ENCODE measurements around the gene NHP2. TPM values are rescaled to one million over a fixed set of nuclear protein-coding genes. Genes with fewer than 3 reads are reported as not detected.
A peak's percentile ranks its signal among the peaks of the same experiment; 100 is the strongest.

NHP2 gene
- total RNA-seq, 4 donors from 2014 or later, result 49.5 to 75.9 (median 62.0) TPM

DNA sequence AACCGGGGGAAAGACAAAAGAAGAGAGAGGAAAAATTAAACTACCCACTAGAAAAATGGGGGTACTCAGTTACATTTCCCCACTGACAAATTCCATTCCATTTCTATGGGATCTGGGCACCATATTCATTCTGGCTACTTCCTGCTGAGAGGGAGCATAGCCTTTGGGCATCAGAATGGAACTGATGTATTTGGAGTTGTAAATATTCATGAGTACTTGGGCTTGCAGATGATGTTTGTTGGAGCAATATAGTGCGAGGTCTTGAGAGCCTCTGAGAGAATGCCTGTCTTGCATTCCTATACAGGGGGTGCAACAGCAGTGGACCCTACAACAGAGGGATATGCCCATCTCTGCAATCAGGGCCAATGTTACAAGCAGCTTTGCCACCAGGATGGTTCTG, 16.8 kb upstream of the NHP2 start:
- no peak overlapping the region for H3K4me3 ChIP-seq
- H3K36me3 ChIP-seq, result no peaks in the 10 kb centered on the region
- TF ChIP-seq, protein P1, sequence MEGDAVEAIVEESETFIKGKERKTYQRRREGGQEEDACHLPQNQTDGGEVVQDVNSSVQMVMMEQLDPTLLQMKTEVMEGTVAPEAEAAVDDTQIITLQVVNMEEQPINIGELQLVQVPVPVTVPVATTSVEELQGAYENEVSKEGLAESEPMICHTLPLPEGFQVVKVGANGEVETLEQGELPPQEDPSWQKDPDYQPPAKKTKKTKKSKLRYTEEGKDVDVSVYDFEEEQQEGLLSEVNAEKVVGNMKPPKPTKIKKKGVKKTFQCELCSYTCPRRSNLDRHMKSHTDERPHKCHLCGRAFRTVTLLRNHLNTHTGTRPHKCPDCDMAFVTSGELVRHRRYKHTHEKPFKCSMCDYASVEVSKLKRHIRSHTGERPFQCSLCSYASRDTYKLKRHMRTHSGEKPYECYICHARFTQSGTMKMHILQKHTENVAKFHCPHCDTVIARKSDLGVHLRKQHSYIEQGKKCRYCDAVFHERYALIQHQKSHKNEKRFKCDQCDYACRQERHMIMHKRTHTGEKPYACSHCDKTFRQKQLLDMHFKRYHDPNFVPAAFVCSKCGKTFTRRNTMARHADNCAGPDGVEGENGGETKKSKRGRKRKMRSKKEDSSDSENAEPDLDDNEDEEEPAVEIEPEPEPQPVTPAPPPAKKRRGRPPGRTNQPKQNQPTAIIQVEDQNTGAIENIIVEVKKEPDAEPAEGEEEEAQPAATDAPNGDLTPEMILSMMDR (IDR thresholded peaks at IDR 0.05), result no peak
- no peak for TF ChIP-seq POLR2A (IDR thresholded peaks at IDR 0.05)
- no peaks in the 10 kb centered on the region for H3K4me1 ChIP-seq
- H3K27ac ChIP-seq, result no peak overlapping the region
- DNase-seq, result no peak
- no peaks in the 10 kb centered on the region for H3K27me3 ChIP-seq
- H3K9me3 ChIP-seq, result no peaks in the 10 kb centered on the region

DNA sequence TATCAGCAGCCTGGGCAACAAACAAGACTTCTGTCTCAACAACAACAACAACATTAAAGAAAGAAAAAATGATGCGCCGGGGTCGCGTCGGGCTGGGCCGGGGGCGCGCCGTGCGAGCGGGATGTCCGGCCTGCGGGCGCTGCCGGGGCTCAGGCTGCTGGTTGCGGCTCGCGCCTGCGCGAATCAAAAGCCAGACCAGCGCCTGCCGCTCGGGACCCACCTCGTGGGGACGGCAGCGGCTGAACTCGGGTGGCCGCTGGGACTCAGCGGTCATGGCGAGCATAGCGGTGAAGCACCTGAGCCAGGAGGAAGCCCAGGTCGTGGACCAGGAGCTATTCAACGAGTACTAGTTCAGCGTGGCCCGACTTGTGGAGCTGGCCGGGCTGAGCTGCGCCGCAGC, 11.9 kb upstream of the NHP2 start:
- H3K27ac ChIP-seq, result no peak overlapping the region
- no peaks in the 10 kb centered on the region for H3K9me3 ChIP-seq
- DNase-seq, result no peak
- TF ChIP-seq, protein P1 (IDR thresholded peaks at IDR 0.05), result no peak
- no peak for TF ChIP-seq POLR2A (IDR thresholded peaks at IDR 0.05)
- peaks cover 0 to 6% (median 2%) of the 10 kb centered on the region in 4 donors for H3K4me1 ChIP-seq
- H3K36me3 ChIP-seq, result no peaks in the 10 kb centered on the region
- H3K4me3 ChIP-seq, result no peak overlapping the region
- H3K27me3 ChIP-seq, result no peaks in the 10 kb centered on the region

DNA sequence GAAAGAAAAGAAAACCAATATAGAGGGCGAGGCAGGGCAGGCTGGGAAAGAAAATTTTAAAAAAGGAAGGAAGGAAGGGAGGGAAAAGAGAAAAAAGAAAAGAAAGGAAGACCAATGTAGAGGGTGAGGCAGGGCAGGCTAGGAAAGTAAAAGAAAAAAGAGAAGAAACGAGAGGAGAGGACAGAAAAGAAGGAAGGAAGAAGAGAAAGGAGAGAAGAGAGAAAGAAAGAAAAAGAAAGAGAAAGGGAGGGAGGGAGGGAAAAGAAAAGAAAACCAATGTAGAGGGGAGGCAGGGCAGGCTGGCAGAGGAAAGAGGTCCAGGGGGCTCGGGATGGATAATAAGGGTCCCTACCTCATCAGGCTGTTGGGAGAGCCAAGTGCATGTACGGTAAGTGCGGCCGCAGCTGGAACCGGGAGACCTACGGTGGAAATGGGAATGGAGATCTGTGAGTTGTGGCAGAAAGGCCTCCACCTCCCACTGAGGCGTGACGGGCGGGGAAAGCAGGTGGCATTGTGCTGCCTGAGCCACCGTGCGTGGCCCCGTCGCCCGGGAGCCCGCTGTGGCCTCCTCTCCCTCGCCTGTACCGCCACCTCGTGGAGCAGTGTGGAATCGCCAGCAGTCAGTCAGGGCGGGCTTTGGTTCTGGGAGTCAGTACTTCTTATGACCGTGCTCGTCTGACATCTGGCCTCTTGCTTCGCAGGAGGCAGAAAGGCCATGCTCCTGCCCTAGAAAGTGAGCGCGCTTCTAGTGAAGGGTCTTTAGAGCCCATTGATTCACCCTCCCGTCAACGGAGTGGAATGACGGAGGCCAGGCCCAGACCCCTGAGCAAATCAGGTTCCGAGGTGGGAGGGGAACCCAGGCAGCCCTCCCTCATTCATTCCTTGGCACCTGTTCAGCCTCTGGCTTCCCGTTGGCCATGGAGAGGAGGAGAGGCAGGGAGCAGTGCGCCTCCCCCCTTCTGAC, 10.4 kb upstream of the NHP2 start:
- no peak for TF ChIP-seq POLR2A (IDR thresholded peaks at IDR 0.05)
- TF ChIP-seq, protein P1 (IDR thresholded peaks at IDR 0.05), result peak; percentile 93 to 99 (median 98)
- Histone ChIP-seq H3K4me3 (peak overlapping the region in 2 of 4 donors; percentile 15 to 28), H3K4me1 (peaks cover 0 to 6% (median 2%) of the 10 kb centered on the region in 4 donors)

DNA sequence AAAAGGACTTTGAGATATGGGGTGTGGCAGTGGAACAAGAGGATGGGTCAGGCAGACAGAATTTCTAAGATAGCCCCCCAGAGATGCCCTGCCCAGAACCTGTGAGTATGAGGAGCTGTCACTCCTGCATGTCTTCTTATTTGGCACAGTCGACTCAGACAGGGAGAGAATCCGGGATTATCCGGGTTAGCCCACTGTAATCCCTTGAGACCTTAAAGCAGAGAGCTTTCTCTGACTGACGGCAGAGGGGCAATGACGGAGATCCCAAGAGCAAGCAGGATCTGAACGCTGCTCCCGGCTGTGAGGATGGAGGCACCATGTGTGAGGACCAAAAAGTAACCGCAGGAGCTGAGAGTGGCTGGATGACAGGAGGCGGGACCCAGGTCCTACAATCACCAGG, 8.8 kb upstream of the NHP2 start:
- H3K4me1 ChIP-seq, result peaks cover 0 to 6% (median 2%) of the 10 kb centered on the region in 4 donors
- no peaks in the 10 kb centered on the region for H3K9me3 ChIP-seq
- no peak overlapping the region for H3K4me3 ChIP-seq
- no peaks in the 10 kb centered on the region for H3K27me3 ChIP-seq
- DNase-seq, result no peak
- H3K36me3 ChIP-seq, result no peaks in the 10 kb centered on the region
- no peak for TF ChIP-seq POLR2A (IDR thresholded peaks at IDR 0.05)
- TF ChIP-seq, protein P1 (IDR thresholded peaks at IDR 0.05), result no peak
- no peak overlapping the region for H3K27ac ChIP-seq

More for the DNA sequence above, 10.4 kb upstream of the NHP2 start:
- no peaks in the 10 kb centered on the region for H3K27me3 ChIP-seq
- no peaks in the 10 kb centered on the region for H3K36me3 ChIP-seq
- no peaks in the 10 kb centered on the region for H3K9me3 ChIP-seq
- no peak overlapping the region for H3K27ac ChIP-seq
- peak; percentile 89 to 94 (median 93) for DNase-seq

DNA sequence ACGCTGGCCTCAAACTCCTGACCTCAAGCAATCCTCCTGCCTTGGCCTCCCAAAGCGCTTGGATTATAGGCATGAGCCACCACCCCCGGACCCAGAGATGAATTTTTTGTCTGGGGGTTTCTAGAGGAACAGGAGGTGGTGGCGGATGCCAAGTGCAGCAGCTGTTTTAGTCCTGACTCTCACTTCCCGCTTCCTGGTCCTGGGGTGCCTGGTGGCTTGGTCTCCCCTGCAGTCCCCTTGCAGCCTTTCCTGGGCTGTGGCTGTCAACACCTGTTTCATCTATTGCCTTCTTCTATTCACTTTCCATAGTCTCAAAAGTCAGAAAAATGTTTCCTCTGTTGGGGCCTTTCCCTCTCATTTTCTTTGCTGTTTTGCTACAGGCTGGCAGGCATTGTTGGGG, 6.5 kb upstream of the NHP2 start:
- Histone ChIP-seq H3K36me3 (no peaks in the 10 kb centered on the region), H3K9me3 (no peaks in the 10 kb centered on the region), H3K4me1 (peaks cover 0 to 6% (median 2%) of the 10 kb centered on the region in 4 donors), H3K27ac (no peak overlapping the region), H3K27me3 (no peaks in the 10 kb centered on the region), H3K4me3 (no peak overlapping the region)
- DNase-seq, result no peak
- no peak for TF ChIP-seq POLR2A (IDR thresholded peaks at IDR 0.05)
- TF ChIP-seq, protein P1 (IDR thresholded peaks at IDR 0.05), result no peak

Data from Peyer's patch (tissue), 4 donors.